ENCODE data around the gene NEB.
"Not testable (repeated sequence)": the region's sequence is repeated elsewhere in the genome, so short reads cannot be mapped to it uniquely, and the experiment has no call there.

Gene NEB

DNA sequence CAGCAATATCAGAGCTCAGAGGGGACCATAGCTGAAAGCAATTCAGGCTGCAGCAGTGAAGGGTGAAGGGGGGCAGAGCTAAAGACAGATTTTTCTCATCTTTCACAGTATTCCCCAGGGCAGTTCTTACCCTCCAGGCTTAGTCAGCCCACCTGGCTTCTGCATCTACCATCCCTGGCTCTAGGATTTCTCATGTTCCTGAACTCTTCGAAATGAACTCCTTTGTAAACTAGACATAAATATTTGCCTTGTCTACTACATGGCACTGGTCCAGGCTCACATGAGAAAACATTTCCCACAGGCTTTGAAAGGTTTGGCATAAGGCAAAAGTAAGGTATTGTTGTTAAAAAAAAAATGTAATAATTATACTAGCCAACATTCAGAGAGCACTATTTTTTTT is 23.6 kb upstream of the NEB start:
- peak; percentile 36 for DNase-seq (ENCODE audit: low read depth)

GRCh38 chr2:151756820-151757219 is 22.5 kb upstream of the NEB start:
- no peak for DNase-seq (ENCODE audit: low read depth)

DNA sequence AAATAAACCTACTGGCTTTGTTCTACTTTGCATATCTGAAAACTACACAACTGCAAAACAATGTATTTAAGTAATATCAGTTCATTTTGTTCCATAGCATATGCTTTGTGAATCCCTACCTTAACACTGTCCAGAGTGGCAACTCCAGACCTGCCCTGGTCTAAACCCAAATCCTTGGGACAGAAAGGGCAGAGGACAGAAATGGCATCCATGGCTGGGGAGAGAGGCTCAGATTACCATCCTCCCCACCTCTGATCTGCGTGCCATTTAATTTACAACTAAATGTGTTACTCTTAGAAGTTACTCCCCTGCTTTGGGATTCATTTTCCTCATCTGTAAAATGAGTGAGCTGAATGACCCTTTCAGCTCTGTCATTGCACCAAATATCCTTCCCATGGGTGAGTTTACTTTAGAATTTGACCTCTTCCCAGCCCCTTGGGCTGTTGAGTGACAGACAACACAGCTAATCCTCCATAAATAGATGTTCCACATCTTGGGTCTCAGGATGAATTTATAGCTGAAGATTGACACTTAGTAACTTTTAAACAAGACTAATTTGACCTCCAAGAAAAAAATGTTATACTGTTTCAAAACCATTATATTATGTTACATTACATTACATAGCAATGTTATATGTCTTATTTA is 20.1 kb upstream of the NEB start:
- no peak for DNase-seq (ENCODE audit: low read depth)

DNA sequence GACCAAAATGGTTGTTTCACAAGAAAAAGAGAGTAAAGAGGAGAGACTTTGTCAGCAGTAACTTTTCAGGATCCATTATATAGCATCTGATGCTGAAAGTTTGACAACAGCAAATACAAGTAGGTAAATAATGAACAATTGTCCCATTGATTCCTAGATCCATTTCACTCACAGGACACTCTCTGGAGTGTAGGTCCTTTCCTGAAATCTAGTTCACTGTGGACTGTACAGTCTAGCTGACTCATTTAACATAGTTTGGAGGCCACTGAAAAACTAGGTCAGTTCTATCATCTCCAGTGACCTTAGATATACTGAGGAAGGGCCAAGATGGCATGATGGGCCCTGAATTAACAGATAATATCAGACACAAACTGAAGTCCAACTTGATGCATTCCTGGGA is 19.3 kb upstream of the NEB start:
- no peak for DNase-seq (ENCODE audit: low read depth)

DNA sequence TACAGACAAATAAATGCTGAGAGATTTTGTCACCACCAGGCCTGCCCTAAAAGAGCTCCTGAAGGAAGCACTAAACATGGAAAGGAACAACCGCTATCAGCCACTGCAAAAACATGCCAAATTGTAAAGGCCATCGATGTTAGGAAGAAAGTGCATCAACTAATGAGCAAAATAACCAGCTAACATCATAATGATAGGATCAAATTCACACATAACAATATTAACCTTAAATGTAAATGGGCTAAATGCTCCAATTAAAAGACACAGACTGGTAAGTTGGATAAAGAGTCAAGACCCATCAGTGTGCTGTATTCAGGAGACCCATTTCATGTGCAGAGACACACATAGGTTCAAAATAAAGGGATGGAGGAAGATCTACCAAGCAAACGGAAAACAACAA is 11.0 kb upstream of the NEB start:
- DNase-seq (ENCODE audit: low read depth) = not testable (repeated sequence)

GRCh38 chr2:151730262-151730975 is 3.9 kb downstream of the NEB start:
- peak; percentile 45 for DNase-seq (ENCODE audit: low read depth)

DNA sequence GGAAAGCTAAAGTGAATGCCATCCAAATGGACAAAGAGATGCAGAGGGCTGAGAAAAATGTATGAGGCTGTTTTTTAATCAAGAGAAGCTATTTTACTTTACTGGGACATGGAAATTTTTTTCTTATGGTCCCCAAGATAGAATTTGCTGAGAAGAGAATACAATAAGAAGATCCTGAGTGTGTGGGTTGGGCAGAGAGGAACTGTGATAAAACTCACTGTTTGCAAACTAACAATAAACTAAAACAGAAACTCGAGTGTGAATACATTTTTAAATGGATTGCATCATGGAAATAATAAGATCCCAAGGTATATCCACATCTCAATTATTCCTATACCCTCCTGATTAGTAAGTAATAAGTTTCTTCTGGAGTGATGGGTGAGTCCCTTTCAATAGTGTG is 4.4 kb downstream of the NEB start:
- DNase-seq (ENCODE audit: low read depth) = no peak

DNA sequence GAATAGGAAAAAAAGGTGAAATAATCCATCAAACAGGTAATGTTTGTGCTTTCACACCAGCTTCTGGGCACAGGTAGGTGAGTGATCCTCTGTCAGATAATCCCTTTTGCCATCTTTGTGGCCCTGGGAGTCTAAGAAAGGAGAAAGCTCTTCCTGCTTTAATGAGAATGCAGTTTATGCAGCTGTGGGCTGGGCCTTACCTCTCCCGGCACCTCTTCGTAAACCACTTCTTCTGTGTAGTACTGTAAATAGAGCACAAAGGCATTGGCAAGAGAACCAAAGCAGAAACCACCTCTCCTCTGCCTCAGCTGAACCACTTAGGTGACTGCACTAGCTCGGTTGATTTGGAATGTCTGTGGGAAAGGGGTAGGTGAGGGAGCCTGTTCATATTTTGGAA is 4.9 kb downstream of the NEB start:
- no peak for DNase-seq (ENCODE audit: low read depth)

DNA sequence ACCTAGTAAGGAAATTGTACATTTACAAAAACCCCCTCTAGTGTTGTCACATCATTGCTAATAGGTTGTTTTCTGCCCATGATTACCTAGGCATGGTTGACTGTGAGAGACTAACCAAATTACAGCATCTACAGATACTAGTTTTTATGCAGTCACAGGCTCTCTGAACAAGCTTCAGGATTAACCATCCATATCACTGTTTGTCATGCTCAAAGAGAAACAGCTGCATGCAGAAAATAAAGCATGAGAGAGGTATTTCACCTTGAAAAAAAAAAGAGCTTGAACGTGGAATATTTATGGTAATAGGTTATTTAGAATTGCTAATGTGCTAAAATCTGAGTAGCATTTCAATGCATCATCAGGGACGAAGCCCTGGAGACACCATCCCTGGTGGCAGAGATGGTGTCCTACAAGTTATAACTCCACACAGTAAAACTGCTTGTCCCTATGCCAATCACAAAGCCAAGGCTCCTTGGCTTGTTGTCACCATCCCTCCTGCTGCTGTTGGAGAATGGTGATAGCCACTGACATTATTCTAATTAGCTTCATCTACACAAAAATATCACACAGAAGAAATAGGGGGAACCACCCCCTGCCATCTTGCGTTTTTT is 5.4 kb downstream of the NEB start:
- DNase-seq (ENCODE audit: low read depth) = no peak

DNA sequence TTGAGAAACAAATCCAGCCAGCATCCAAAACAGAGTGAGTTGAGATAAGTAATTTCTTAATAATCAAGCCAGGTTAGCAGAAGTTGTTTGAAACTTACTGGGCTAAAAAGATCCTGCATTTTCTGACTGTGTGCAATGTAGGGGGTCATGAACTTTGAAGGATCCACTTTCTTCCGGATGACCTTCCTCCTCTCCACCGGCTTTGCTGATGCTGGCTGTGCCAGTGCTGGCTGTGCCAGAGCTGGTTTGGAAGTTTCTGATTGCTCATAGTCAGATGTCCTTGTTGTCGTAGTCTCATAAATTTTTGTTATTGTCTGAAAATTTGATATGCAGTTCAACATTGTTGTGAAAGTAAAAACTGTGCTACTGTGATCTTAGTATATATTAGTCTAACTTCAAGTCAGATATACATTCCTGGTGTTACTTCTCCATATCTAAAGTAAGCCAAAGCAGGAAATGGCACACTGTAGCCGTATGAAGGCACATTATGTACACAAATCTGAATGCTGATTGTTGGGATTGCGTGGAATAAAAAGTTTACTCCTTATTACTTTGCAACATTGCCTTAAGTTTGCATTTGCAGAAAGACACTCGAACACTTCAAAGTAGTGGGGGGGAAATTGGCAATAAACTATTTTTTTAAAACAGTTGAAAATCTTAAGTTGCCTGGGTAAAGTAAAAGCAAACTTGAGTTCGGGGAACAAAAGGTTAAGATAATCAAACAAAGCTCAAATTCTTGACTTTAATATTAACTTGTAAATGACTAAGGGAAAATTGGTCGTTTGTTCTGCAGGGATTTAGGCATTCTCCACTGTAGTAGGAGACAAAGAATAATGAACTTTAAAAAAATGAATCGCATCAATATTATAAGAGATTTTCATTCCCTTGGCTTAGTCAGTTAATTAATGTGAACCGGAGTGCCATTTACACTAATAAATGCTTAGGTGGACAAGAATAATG is 6.4 kb downstream of the NEB start:
- DNase-seq (ENCODE audit: low read depth) = no peak

DNA sequence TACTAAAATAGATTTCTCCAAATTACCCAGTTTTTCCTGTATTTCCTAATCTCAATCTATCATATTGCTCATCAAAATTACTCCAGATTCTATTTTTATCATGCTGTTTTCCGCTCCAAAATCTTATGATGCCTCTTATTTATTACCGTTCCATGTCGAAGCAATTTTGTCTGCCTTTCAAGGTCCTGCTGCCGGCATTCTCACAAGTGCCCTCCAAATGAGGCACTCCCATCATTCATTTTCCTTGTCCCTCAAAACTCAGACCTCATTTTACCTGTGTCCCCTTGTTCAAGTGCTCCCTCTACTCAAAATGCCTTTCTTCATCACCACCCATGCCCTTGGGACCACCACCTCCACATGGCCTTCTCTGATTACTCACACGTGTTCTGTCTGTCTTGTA is 13.1 kb downstream of the NEB start:
- no peak for DNase-seq (ENCODE audit: low read depth)

GRCh38 chr2:151720521-151720920 is 13.8 kb downstream of the NEB start:
- DNase-seq (ENCODE audit: low read depth) = no peak

DNA sequence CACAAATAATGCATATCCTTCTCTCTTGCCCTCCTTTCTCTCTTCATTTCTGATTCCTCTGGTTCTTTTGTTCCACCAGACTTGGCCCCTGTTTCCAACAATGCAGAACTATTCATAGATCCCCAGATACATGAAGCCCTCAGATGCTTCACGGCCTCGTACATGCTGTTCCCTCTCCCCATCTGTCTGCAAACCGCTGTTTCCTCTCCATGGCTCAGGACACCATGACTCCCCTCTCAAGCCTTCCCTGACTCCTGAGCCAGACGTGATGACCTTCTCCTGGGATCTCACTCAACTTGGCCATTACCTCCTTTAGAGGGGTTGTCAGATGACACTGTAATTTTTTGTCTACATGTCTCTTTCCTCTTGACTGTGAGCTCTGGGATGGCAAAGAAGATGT is 15.5 kb downstream of the NEB start:
- no peak for DNase-seq (ENCODE audit: low read depth)

DNA sequence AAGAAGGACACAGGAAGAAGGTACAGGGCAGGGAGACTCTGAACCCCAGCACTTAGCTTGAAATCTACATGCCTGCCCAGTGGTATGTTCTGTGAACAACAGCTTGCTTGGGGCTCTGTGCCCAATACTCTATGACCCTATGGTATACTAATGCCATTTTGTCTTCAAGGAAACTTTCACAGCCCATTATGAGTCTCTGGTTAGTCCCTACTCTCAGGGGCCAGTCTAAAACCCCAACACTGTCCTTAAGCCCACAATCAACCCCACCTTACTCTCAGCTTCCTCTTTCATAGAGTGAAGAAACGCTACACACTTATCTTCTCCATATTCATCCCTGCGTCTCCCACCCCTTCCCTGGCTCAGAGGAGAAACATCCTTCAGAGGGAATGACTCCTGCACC is 16.0 kb downstream of the NEB start:
- DNase-seq (ENCODE audit: low read depth) = no peak

GRCh38 chr2:151716721-151717120 is 17.6 kb downstream of the NEB start:
- DNase-seq (ENCODE audit: low read depth) = no peak

GRCh38 chr2:151713291-151713903 is 20.9 kb downstream of the NEB start:
- DNase-seq (ENCODE audit: low read depth) = no peak

GRCh38 chr2:151711025-151711424 is 23.3 kb downstream of the NEB start:
- DNase-seq (ENCODE audit: low read depth) = no peak

DNA sequence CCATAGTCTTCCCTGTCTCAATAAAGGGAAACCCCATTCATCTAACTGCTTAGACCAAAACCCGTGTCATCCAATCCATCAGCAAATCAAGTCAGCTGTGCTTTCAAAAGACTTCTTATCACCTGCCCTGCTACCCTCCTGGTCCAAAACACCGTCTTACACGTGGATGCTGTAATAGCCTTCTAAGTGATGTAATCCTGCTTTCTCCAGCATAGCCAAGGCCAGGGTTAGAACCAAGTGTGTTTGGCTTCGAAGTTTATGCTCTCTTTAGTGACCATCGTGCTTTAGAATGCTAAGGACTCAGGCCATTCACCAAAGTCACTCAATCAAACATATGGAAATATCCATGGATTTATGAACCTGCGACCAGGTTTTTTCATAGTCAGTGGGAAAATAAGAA is 25.5 kb downstream of the NEB start:
- DNase-seq (ENCODE audit: low read depth) = no peak

DNA sequence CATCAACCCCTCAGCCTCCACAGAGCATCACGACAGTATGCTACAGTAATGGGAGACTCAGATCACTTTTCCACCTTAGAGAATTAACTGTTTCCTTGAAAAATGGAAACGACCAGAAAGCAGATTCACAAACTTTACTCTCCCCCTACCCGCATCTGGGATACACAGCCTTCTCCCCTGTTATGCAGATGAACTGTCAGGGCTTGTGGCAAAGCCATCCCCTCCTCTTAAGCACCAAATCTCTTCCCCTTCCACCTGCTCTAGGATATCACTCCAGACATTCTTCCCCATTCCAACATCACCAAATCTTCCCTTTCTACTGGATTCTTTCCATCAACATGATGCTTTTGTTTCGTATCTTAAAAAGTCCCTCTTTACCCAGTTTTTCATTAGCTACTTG is 26.4 kb downstream of the NEB start:
- no peak for DNase-seq (ENCODE audit: low read depth)

- not testable (repeated sequence) for DNase-seq (ENCODE audit: low read depth)
These were observed 29.8 kb downstream of the NEB start for GRCh38 chr2:151704480-151704961.

- not testable (repeated sequence) for DNase-seq (ENCODE audit: low read depth)
These were observed 36.1 kb downstream of the NEB start for GRCh38 chr2:151698134-151698533.

DNA sequence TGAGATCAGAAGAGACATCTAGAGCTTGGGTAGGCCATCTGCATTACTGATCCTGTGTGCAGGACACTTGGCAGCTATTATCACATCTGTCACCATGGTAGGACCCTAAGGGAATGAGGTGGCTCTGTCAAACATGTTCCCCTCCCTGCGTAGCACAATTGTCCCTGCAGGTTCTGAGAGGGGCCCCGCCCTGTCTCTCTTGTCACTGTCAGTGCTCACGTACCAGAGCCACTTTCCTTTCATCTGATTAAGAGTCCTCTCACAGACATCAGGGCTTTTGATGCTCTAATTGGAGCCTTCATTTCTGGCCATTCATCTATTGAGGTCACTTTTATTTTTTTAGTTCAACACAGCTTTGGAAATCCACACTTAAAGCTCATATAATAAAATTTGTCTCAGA is 38.5 kb downstream of the NEB start:
- no peak for DNase-seq (ENCODE audit: low read depth)
